ENCODE data around the gene MED26. TPM values are rescaled to one million over a fixed set of nuclear protein-coding genes. Genes with fewer than 3 reads are reported as not detected.
A peak's percentile ranks its signal among the peaks of the same experiment; 100 is the strongest.

Gene MED26
- polyA plus RNA-seq, 3 donors from 2014 or later: 1.2 to 5.3 (median 2.0) TPM

DNA sequence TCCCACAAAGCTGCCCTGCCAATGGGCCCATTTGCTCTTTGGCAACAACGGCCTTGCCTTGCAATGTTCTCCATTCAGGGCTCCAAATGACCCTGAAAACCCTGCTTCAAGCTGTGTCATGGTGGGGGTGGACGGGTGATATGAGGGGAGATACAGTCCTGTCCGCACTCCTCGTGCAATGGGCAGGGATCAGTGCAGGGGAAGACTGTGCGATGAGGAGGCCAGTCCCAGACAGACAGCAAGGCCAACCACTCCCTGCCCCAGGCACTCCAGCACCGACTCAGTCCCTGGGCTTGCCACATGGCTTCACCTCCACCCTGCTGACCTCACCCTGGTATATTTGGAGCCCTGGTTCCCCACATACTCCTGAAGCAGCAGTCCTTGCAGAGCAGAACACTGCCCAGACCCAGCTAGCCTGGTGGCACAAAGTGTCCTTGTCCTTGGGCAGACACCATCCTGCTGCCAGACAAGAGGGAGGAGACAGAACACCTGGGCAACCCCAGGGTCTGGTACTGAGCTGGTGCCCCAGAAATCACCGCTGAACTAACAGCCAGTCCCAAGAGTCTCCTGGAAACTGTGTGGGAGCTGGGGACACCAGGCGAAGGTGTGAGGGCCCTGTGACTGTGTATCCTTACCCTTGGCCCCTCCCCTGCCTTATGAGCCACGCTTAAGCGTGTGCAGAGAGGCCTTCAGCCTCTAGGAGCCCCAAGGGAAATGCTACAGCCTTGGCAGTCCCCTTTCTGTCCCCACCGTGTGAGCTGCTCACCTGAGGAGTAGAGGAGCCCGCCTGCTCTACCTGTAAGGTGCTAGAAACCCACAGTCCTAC, 46.6 kb downstream of the MED26 start:
- H3K4me3 Mint-ChIP-seq: peak overlapping the region in 3 of 5 donors; percentile 27 to 58 (median 33)
- peaks cover 0 to 4% (median 0%) of the 10 kb centered on the region in 3 donors for H3K36me3 Mint-ChIP-seq
- no peaks in the 10 kb centered on the region for H3K9me3 Mint-ChIP-seq
- DNase-seq: no peak
- peaks cover 66 to 68% of the 10 kb centered on the region in 2 donors for H3K4me1 Mint-ChIP-seq
- H3K27me3 Mint-ChIP-seq (ENCODE audit: low read depth in 3 of 3): peaks cover 24 to 30% (median 30%) of the 10 kb centered on the region in 3 donors
- H3K27ac Mint-ChIP-seq: peak overlapping the region in 5 of 6 donors; percentile 76 to 95 (median 87)

- DNase-seq: no peak
- Mint-ChIP-seq H3K36me3 (peaks cover 0 to 12% (median 0%) of the 10 kb centered on the region in 3 donors), H3K9me3 (no peaks in the 10 kb centered on the region), H3K4me3 (no peak overlapping the region), H3K27ac (peak overlapping the region; percentile 59 to 75 (median 64)), H3K4me1 (peaks cover 58 to 63% of the 10 kb centered on the region in 2 donors), H3K27me3 (ENCODE audit: low read depth in 3 of 3) (peaks cover 23 to 24% (median 23%) of the 10 kb centered on the region in 3 donors)
Observed at GRCh38 chr19:16579381-16579780, 48.6 kb downstream of the MED26 start.

GRCh38 chr19:16577531-16577985, 50.4 kb downstream of the MED26 start:
- Mint-ChIP-seq H3K27me3 (ENCODE audit: low read depth in 3 of 3) (peaks cover 16 to 20% (median 19%) of the 10 kb centered on the region in 3 donors), H3K4me1 (peaks cover 58 to 63% of the 10 kb centered on the region in 2 donors), H3K9me3 (no peaks in the 10 kb centered on the region), H3K36me3 (peaks cover 0 to 12% (median 0%) of the 10 kb centered on the region in 3 donors), H3K27ac (peak overlapping the region in 4 of 6 donors; percentile 17 to 73 (median 59)), H3K4me3 (no peak overlapping the region)
- no peak for DNase-seq

DNA sequence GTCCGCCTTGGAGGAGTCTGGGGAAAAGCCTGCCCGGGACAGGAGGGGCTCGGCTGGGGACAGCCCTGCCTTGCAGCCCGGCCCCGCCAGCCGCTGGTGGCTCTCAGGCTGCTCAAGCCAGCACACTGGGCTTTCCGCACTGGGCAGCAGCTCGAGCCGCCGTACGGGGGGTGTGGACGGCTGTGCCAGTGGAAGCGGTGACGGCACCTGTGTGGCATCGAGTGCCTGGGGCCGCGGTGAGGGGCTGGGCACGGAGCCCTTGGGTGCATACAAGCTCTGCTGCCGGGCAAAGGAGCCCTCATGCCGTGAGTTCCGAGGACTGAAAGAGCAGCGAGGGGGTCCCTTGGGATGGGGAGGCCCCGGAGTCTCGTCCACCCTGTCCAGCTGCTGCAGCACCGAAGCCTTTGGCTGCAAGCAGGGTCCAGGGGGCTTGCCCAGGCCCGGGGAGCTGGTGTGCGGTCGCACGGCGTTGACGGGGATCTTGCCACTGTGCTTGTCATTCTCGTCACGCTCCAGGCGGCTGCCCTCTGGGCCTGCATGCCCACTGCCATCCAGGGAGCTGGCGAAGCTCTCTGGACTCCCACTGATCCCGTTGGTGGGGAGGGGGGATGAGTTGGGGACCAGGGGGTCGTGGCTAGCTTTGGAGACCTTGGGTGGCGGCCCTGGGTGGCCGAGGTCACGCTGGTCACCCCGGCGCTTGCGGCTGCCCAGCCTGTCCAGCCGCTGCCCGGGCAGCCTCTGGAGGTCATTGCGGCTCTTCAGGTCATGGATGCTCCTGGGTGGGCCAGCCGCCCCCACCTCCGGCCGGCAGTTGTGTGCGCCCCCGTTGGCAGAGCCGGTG, 51.1 kb downstream of the MED26 start:
- peaks cover 0 to 12% (median 0%) of the 10 kb centered on the region in 3 donors for H3K36me3 Mint-ChIP-seq
- no peak for DNase-seq
- H3K27me3 Mint-ChIP-seq (ENCODE audit: low read depth in 3 of 3): peaks cover 17 to 24% (median 21%) of the 10 kb centered on the region in 3 donors
- no peak overlapping the region for H3K27ac Mint-ChIP-seq
- no peaks in the 10 kb centered on the region for H3K9me3 Mint-ChIP-seq
- H3K4me3 Mint-ChIP-seq: no peak overlapping the region
- H3K4me1 Mint-ChIP-seq: peaks cover 54 to 62% of the 10 kb centered on the region in 2 donors

- H3K27ac Mint-ChIP-seq: peak overlapping the region in 2 of 6 donors; percentile 50 to 97
- H3K4me1 Mint-ChIP-seq: peaks cover 55 to 66% of the 10 kb centered on the region in 2 donors
- H3K27me3 Mint-ChIP-seq (ENCODE audit: low read depth in 3 of 3): peaks cover 18 to 25% (median 22%) of the 10 kb centered on the region in 3 donors
- H3K36me3 Mint-ChIP-seq: peaks cover 0 to 12% (median 0%) of the 10 kb centered on the region in 3 donors
- H3K4me3 Mint-ChIP-seq: peak overlapping the region in 1 of 5 donors; percentile 12
- H3K9me3 Mint-ChIP-seq: no peaks in the 10 kb centered on the region
- DNase-seq: no peak
Observed at GRCh38 chr19:16575861-16576689, 51.9 kb downstream of the MED26 start.

GRCh38 chr19:16575282-16575681, 52.7 kb downstream of the MED26 start:
- no peak for DNase-seq
- Mint-ChIP-seq H3K4me1 (peaks cover 60 to 70% of the 10 kb centered on the region in 2 donors), H3K36me3 (peaks cover 0 to 12% (median 0%) of the 10 kb centered on the region in 3 donors), H3K27ac (peak overlapping the region; percentile 46 to 99 (median 96)), H3K9me3 (no peaks in the 10 kb centered on the region), H3K27me3 (ENCODE audit: low read depth in 3 of 3) (peaks cover 18 to 26% (median 22%) of the 10 kb centered on the region in 3 donors), H3K4me3 (peak overlapping the region in 1 of 5 donors; percentile 17)

GRCh38 chr19:16573925-16574324, 54.1 kb downstream of the MED26 start:
- Mint-ChIP-seq H3K36me3 (peaks cover 0 to 19% (median 0%) of the 10 kb centered on the region in 3 donors), H3K9me3 (no peaks in the 10 kb centered on the region), H3K4me3 (peak overlapping the region; percentile 52 to 99 (median 90)), H3K4me1 (peaks cover 54 to 57% of the 10 kb centered on the region in 2 donors), H3K27me3 (ENCODE audit: low read depth in 3 of 3) (peaks cover 19 to 21% (median 20%) of the 10 kb centered on the region in 3 donors), H3K27ac (peak overlapping the region; percentile 94 to 100 (median 98))
- no peak for DNase-seq

DNA sequence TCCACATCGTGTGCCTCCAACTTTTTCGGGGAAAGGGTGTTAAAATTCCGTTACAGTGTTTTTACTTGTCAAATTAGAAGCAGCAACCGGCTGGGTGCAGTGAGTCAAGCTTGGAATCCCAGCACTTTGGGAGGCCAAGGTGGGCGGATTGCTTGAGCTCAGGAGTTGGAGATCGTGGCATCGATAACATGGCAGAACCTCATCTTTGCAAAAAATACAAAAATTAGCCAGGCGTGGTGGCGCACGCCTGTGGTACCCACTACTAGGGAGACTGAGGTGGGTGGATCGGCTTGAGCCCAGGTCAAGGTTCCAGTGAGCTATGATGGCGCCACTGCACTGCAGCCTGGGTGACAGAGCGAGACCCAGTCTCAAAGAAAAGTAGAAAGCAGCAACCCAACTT, 54.7 kb downstream of the MED26 start:
- Mint-ChIP-seq H3K4me3 (peak overlapping the region; percentile 90 to 99 (median 97)), H3K4me1 (peaks cover 51 to 52% of the 10 kb centered on the region in 2 donors), H3K36me3 (peaks cover 0 to 18% (median 0%) of the 10 kb centered on the region in 3 donors)

DNA sequence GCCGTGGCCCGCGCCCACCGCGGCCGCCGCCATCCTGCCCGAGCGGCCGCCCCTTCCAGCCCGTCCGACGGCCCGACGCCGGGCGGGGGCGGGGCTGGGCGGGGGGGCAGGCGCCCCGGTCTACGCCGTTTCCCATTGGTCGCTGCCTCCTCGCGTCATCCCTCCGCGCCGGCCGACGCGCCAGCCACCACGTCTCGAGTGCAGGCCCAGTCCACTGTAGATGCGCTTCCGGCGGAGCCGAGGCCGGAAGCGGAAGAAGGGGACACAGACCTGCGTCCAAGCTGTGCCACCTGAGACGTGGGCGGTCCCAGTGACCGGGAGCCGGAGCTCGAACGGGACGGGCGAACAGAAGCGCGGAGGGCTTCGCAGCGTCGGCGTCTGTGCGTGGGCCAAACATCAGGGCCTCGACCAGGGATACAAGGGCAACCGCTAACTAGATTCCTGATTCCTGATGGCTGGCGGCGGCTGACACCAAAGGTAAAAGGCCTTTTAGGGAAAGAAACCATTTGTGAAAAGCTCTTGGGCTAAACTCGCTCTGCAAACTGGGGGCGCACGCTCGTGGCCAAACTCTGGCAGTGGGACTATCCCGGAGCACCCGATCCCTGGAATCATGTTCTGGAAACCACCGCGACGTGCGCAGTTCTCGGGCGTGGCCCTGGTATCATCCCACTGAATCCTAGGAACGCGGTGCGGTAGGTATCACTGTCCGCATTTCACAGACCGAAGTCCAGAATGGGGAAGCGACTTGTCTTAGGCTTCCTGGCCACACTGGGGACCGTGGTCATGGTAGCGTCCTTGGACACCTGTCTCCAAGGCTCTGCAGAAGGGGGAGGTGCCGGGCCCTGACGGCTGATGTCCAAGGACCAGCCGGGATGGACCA, 55.4 kb downstream of the MED26 start, which contains the start of gene SLC35E1:
Gene SLC35E1 (minus strand): TSS at position 84 of the 880 bp plus-strand sequence. CDS start 51 bp downstream, at position 33.
- peak; percentile 92 to 94 (median 93) for DNase-seq
- H3K4me1 Mint-ChIP-seq: peaks cover 50 to 55% of the 10 kb centered on the region in 2 donors
- H3K9me3 Mint-ChIP-seq: no peaks in the 10 kb centered on the region
- peak within 1 kb of the TSS; percentile 90 to 99 (median 97) for H3K4me3 Mint-ChIP-seq
- H3K27me3 Mint-ChIP-seq (ENCODE audit: low read depth in 3 of 3): peaks cover 19 to 24% (median 20%) of the 10 kb centered on the region in 3 donors
- H3K36me3 Mint-ChIP-seq: peaks cover 0 to 22% (median 0%) of the 10 kb centered on the region in 3 donors
- H3K27ac Mint-ChIP-seq: peak within 1 kb of the TSS; percentile 94 to 100 (median 98)

More for the DNA sequence above, 54.7 kb downstream of the MED26 start:
- DNase-seq: no peak
- Mint-ChIP-seq H3K27me3 (ENCODE audit: low read depth in 3 of 3) (peaks cover 19 to 21% (median 20%) of the 10 kb centered on the region in 3 donors), H3K9me3 (no peaks in the 10 kb centered on the region), H3K27ac (peak overlapping the region; percentile 94 to 100 (median 98))

DNA sequence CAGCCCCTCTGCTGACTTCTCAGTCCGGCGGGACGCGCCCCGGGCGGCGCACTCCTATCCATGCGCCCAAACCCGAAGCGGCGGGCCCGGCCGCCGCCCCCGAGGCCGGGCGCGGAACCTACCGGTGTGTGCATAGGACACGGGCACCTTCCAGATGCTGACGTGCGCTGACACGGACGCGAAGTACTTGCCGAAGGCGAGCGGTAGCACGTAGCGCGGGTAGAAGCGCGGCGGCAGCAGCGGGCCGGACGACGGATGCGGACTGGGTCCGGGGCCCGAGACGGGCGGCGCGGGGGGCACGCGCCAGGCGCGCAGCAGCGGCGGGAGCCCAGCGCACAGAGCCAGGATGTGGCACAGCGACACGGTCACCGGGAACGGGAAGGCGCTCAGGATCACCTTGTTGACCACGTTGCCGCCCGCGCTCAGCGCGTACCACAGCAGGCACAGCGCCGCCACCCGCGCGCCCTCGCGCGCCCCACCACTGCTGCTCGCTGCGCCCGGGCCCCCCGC, 56.1 kb downstream of the MED26 start:
- Mint-ChIP-seq H3K9me3 (no peaks in the 10 kb centered on the region), H3K36me3 (peaks cover under 1 to 23% (median under 1%) of the 10 kb centered on the region in 3 donors), H3K4me3 (peak overlapping the region; percentile 70 to 81 (median 77)), H3K27me3 (ENCODE audit: low read depth in 3 of 3) (peaks cover 18 to 23% (median 18%) of the 10 kb centered on the region in 3 donors), H3K27ac (peak overlapping the region in 5 of 6 donors; percentile 74 to 97 (median 82)), H3K4me1 (peaks cover 52 to 56% of the 10 kb centered on the region in 2 donors)
- no peak for DNase-seq

- H3K36me3 Mint-ChIP-seq: peaks cover 7 to 25% (median 7%) of the 10 kb centered on the region in 3 donors
- H3K9me3 Mint-ChIP-seq: no peaks in the 10 kb centered on the region
- DNase-seq: no peak
- peaks cover 55 to 62% of the 10 kb centered on the region in 2 donors for H3K4me1 Mint-ChIP-seq
- H3K27ac Mint-ChIP-seq: peak overlapping the region; percentile 29 to 89 (median 76)
- peaks cover 15 to 23% (median 21%) of the 10 kb centered on the region in 3 donors for H3K27me3 Mint-ChIP-seq (ENCODE audit: low read depth in 3 of 3)
- peak overlapping the region; percentile 70 to 81 (median 77) for H3K4me3 Mint-ChIP-seq
Observed at GRCh38 chr19:16571283-16571682, 56.7 kb downstream of the MED26 start.

Data from immature natural killer cell (primary cell).